WERI-Rb-1 (cell line): ENCODE data around the gene NHERF2.

ENCODE experiments used
- DNase-seq: peaks from one replicate; pipeline ENCODE4 v3.0.0-alpha.2; 2020
- H3K27ac ChIP-seq: fragments of 250-450 bp; sonication (Bioruptor Pico); 2 replicates; pipeline ENCODE4 v1.5.1; 2020; ENCODE audit warnings: mild to moderate bottlenecking, moderate library complexity
- H3K27me3 ChIP-seq: fragments of 250-450 bp; sonication (Bioruptor Pico); 2 replicates; pipeline ENCODE4 v1.5.1; 2021; ENCODE audit warnings: mild to moderate bottlenecking, low read depth, moderate library complexity; ENCODE audit not compliant: insufficient read depth, severe bottlenecking
- H3K36me3 ChIP-seq: fragments of 250-450 bp; sonication (Bioruptor Pico); 2 replicates; pipeline ENCODE4 v1.5.1; 2020; ENCODE audit warnings: mild to moderate bottlenecking, moderate library complexity
- H3K4me3 ChIP-seq: 2 replicates; pipeline ENCODE4 v1.5.1; 2011; ENCODE audit warnings: low read depth, mild to moderate bottlenecking, control low read depth, low read length
- H3K9me3 ChIP-seq: fragments of 250-450 bp; sonication (Bioruptor Pico); 2 replicates; pipeline ENCODE4 v1.5.1; 2021; ENCODE audit warnings: mild to moderate bottlenecking, moderate library complexity; ENCODE audit not compliant: severe bottlenecking
- CTCF ChIP-seq: IDR thresholded peaks from 2 replicates; pipeline ENCODE4 v1.5.1; 2011; ENCODE audit warnings: low read depth, mild to moderate bottlenecking, control low read depth, inconsistent platforms, low read length

The NHERF2 gene

GRCh38 chr16:2086812-2087747 is 60.4 kb downstream of the NHERF2 start:
- DNase-seq = no peak
- H3K27ac ChIP-seq = no peak overlapping the region
- H3K27me3 ChIP-seq = no peaks in the 10 kb centered on the region
- H3K36me3 ChIP-seq = peaks cover 86% of the 10 kb centered on the region
- H3K9me3 ChIP-seq = no peaks in the 10 kb centered on the region
- TF ChIP-seq CTCF = no peak
- no peak overlapping the region for H3K4me3 ChIP-seq

GRCh38 chr16:2087748-2088631 is 61.3 kb downstream of the NHERF2 start:
- Histone ChIP-seq H3K9me3 (no peaks in the 10 kb centered on the region), H3K27me3 (no peaks in the 10 kb centered on the region), H3K27ac (no peak overlapping the region), H3K36me3 (peaks cover 86% of the 10 kb centered on the region), H3K4me3 (no peak overlapping the region)
- no peak for TF ChIP-seq CTCF
- no peak for DNase-seq
